Right cardiac atrium (tissue), 5 donors: ENCODE data around the gene C4orf46. TPM values are rescaled to one million over a fixed set of nuclear protein-coding genes. Genes with fewer than 3 reads are reported as not detected.
"Not testable (repeated sequence)": the region's sequence is repeated elsewhere in the genome, so short reads cannot be mapped to it uniquely, and the experiment has no call there.

Source experiments
- ATAC-seq, 2 donors: fragments of 200-7000 bp; cut with Tn5 transposase; one replicate each; pipeline versions ENCODE4 v1.8.0 to v1.9.1; 2020; ENCODE audit warnings: moderate library complexity in 2 of 2, mild to moderate bottlenecking in 1 of 2
- DNase-seq, 3 donors: peaks; one replicate each; pipeline ENCODE4 v3.0.0-alpha.2; 2020
- H3K27ac ChIP-seq: one replicate; pipeline ENCODE4 v1.5.1; 2013; ENCODE audit warnings: mild to moderate bottlenecking, low read length, control low read depth, moderate library complexity
- H3K27me3 ChIP-seq: one replicate; pipeline ENCODE4 v1.6.1; 2013; ENCODE audit not compliant: control insufficient read depth, insufficient read depth
- H3K4me1 ChIP-seq: one replicate; pipeline ENCODE4 v1.6.1; 2013; ENCODE audit warnings: low read length; ENCODE audit not compliant: control insufficient read depth, insufficient read depth
- H3K4me3 ChIP-seq: one replicate; pipeline ENCODE4 v1.5.1; 2013; ENCODE audit warnings: low read length, control low read depth
- H3K9me3 ChIP-seq: one replicate; pipeline ENCODE4 v1.6.1; 2013; ENCODE audit warnings: low read length; ENCODE audit not compliant: control insufficient read depth
- WGBS: extraction: QIAGEN DNeasy Blood & Tissue Kit; methylation state at CpG from one replicate; pipeline ENCODE4 v1.1.7; 2013; 5-methylcytosine and 5-hydroxymethylcytosine counted together
- intact Hi-C, 4 donors: fragments of 100-400 bp; cut with DNase I; formaldehyde crosslinking; loops; one replicate each; pipeline versions ENCODE4 v1.11.0 to v1.14.0; 2022 to 2023
- long read RNA-seq, 4 donors: library from polyadenylated mRNA; unstranded; transcript quantifications; one replicate each; pipeline ENCODE4 v2.0.0, GENCODE V29; 2020 to 2021
- polyA plus RNA-seq: library from polyadenylated mRNA; stranded (reverse); fragments of 200-250 nt; gene quantifications from one replicate; pipeline ENCODE4 v1.2.3, GENCODE V29; 2013
- total RNA-seq, 4 donors: library from RNA; stranded (reverse); fragmentation: NEBNext Ultra II Directional; extraction: Animal tissue kit (Norgen Biotek cat#: 25700); gene quantifications; one replicate each; pipeline ENCODE4 v1.2.1, GENCODE V29; 2021
- donor health status: healthy with polysubstance abuse.
- donor health status: DM: no; HTN: yes; CAD: no.
- donor health status: DM: no; HTN: no; CAD: no.
- donor health status: DM: no; HTN: yes; CAD: no; lungs with severe emphysema.
- donor health status: DM: yes; HTN: yes; CAD: no.

The C4orf46 gene
- total RNA-seq (1 to 10 TPM; 2.6 to 4.2 (median 3.8) TPM), polyA plus RNA-seq (3.3 TPM)
- long read RNA-seq, donor 1, transcript C4orf46-201 (2 exons, 3,521 nt), result major isoform, 9 of 12 reads
- long read RNA-seq, donor 1, partial matches to known transcripts, result 0 of 12 reads
- long read RNA-seq, donor 1, other reads (novel, unspliced or antisense), result 0 of 12 reads
- long read RNA-seq, donor 2, partial matches to known transcripts, result 0 of 1 reads
- long read RNA-seq, donor 2, other reads (novel, unspliced or antisense), result 0 of 1 reads
- long read RNA-seq, donor 3, transcript C4orf46-201 (2 exons, 3,521 nt), result major isoform, 19 of 25 reads
- long read RNA-seq, donor 3, partial matches to known transcripts, result 0 of 25 reads
- long read RNA-seq, donor 3, other reads (novel, unspliced or antisense), result 4 of 25 reads
- long read RNA-seq, donor 4, partial matches to known transcripts, result 0 of 4 reads
- long read RNA-seq, donor 4, other reads (novel, unspliced or antisense), result 1 of 4 reads

DNA sequence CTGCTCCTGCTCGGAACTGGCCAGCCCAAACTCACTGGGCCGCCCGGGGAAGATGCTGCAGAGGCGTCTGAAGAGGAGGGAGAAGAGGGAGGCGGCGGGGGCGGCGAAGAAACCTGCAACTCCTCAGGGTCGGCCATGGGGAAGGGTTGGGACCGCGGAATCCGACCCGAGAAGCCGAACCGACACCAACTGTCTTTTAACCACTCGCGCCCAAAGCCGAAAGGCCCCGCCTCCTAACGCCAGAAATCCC lies at the start of gene C4orf46:
TSS of gene C4orf46 (minus strand) at position 223 of the 250 bp plus-strand sequence. CDS start at position 137, 86 bp downstream.
- H3K27me3 ChIP-seq, result no peaks in the 10 kb centered on the region
- H3K27ac ChIP-seq, result peak within 1 kb of the TSS; percentile 99
- WGBS, result under 1% methylated on average over 20 of the region's 20 CpGs
- H3K4me3 ChIP-seq, result peak within 1 kb of the TSS; percentile 85
- intact Hi-C loops, result no loop called here
- H3K9me3 ChIP-seq, result no peaks in the 10 kb centered on the region
- peaks cover 6% of the 10 kb centered on the region for H3K4me1 ChIP-seq
- DNase-seq (no peak), ATAC-seq (no peak)

DNA sequence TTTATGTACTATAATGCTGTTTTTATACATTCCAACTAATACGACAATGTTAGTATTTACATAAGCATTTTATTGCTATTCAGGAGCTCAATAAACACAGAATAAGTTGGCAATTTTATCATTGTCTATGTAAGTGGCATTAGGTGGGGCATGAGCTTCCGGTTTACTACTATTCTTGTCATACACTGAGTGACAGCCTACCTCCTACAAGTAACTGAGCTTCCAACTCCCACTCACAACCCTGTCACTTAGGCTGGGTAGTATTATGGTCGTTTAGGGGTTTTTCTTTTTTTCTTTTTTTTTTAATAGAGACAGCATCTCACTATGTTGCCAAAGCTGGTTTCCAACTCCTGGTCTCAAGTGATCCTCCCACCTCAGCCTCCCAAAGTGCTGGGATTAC lies 44.1 kb upstream of the C4orf46 start:
- H3K4me1 ChIP-seq, result no peaks in the 10 kb centered on the region
- no peak overlapping the region for H3K4me3 ChIP-seq
- DNase-seq (no peak), ATAC-seq (no peak)
- H3K9me3 ChIP-seq, result no peaks in the 10 kb centered on the region
- WGBS, result 57% methylated on average over 3 of the region's 3 CpGs
- H3K27me3 ChIP-seq, result no peaks in the 10 kb centered on the region
- no peak overlapping the region for H3K27ac ChIP-seq
- intact Hi-C loops, result no loop called here

- no peak for DNase-seq
- no peaks in the 10 kb centered on the region for H3K9me3 ChIP-seq
- intact Hi-C loops, result no loop called here
- 82% methylated on average over 4 of the region's 4 CpGs for WGBS
- no peaks in the 10 kb centered on the region for H3K4me1 ChIP-seq
- no peaks in the 10 kb centered on the region for H3K27me3 ChIP-seq
- H3K4me3 ChIP-seq, result no peak overlapping the region
- no peak overlapping the region for H3K27ac ChIP-seq
- ATAC-seq, result no peak
Measured at GRCh38 chr4:158714937-158715336, 43.2 kb upstream of the C4orf46 start.

DNA sequence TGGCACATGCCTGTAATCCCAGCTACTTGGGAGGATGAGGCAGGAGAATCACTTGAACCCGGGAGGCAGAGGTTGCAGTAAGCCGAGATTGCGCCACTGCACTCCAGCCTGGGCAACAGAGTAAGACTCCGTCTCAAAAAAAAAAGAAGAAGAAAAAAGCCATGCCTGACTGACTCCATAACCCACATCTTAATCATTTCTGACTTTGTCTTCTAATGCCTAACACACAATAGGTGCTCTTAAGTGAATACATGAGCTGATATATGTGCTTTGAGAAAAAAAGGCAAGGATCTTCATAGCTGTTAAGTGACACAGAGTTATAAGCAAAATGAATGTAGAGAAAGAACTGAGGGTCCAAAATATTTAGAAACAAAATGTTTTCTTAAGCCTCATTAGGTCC lies 40.9 kb upstream of the C4orf46 start:
- H3K27me3 ChIP-seq, DNase-seq, H3K9me3 ChIP-seq, H3K27ac ChIP-seq, H3K4me3 ChIP-seq, H3K4me1 ChIP-seq, ATAC-seq, intact Hi-C loops: not testable (repeated sequence)
- WGBS, result 97% methylated on average over 4 of the region's 4 CpGs

- ATAC-seq, result no peak
- intact Hi-C loops, result no loop called here
- WGBS, result 51% methylated on average over 1 of the region's 1 CpG
Measured at GRCh38 chr4:158710814-158711213, 39.1 kb upstream of the C4orf46 start.

DNA sequence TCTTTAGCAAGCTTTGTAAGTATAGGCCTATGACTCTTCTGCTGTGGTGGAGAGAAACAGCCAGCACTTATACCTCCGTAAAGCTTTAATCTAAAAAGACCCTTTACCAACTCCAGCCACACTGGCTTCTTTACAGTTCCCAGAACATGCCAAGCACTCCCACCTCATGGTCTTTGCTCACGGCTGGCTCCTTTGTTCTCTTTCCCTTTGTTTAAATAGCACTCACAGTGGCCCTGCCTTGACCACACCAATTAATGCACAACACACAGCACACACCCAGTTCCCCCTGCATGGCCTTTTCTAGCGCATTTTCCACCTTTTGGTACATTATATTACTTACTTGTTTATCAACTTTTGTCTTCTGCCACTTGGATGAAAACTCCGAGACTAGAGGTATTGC lies 32.6 kb upstream of the C4orf46 start:
- no peaks in the 10 kb centered on the region for H3K27me3 ChIP-seq
- H3K9me3 ChIP-seq, result no peaks in the 10 kb centered on the region
- H3K27ac ChIP-seq, result no peak overlapping the region
- intact Hi-C loops, result no loop called here
- ATAC-seq, result no peak
- 92% methylated on average over 4 of the region's 4 CpGs for WGBS
- H3K4me1 ChIP-seq, result peaks cover 1% of the 10 kb centered on the region
- DNase-seq, result no peak
- H3K4me3 ChIP-seq, result no peak overlapping the region

More at GRCh38 chr4:158710814-158711213, 39.1 kb upstream of the C4orf46 start:
- Histone ChIP-seq H3K27me3 (no peaks in the 10 kb centered on the region), H3K4me3 (no peak overlapping the region), H3K9me3 (no peaks in the 10 kb centered on the region), H3K27ac (no peak overlapping the region), H3K4me1 (no peaks in the 10 kb centered on the region)
- no peak for DNase-seq

DNA sequence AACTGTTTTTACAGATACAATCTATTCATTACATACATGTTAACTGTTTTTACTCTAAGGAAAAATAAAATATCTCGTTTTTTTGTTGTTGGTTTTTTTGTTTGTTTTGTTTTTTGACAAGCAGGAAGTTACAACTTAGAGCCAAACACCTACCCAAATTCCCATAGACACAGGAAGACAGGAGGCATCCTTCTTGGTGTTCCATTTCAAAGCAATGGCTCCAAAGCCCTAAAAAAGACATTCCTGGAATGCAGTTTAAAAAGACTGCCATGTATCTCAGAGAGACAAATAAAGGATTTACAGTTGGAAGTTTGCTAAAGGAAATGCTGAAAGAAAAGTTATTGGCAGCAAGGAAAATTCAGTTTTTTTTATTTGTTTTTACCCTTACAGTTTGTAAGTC lies 17.1 kb upstream of the C4orf46 start:
- ATAC-seq, result no peak
- H3K4me1 ChIP-seq, result no peaks in the 10 kb centered on the region
- 71% methylated on average over 1 of the region's 1 CpG for WGBS
- intact Hi-C loops, result no loop called here
- H3K27ac ChIP-seq, result no peak overlapping the region
- H3K27me3 ChIP-seq, result no peaks in the 10 kb centered on the region
- no peaks in the 10 kb centered on the region for H3K9me3 ChIP-seq
- no peak overlapping the region for H3K4me3 ChIP-seq
- no peak for DNase-seq

DNA sequence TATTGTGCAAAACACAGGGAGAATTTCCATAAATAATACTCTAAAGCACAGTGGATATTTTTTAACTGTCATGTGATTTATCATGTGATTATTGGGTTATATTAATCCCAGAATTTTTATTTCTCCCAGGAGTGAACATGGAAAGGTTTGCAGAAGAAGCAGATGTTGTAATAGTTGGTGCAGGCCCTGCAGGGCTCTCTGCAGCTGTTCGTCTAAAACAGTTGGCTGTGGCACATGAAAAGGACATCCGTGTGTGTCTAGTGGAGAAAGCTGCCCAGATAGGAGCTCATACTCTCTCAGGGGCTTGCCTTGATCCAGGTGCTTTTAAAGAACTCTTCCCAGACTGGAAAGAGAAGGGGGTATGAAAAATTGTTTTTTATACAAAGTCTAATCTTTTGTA lies 10.4 kb upstream of the C4orf46 start:
- WGBS, result 49% methylated on average over 2 of the region's 2 CpGs
- H3K9me3 ChIP-seq, result no peaks in the 10 kb centered on the region
- ATAC-seq, result no peak
- H3K4me3 ChIP-seq, result no peak overlapping the region
- H3K27ac ChIP-seq, result no peak overlapping the region
- no peak for DNase-seq
- H3K4me1 ChIP-seq, result no peaks in the 10 kb centered on the region
- no peaks in the 10 kb centered on the region for H3K27me3 ChIP-seq
- intact Hi-C loops, result no loop called here

GRCh38 chr4:158681629-158682028 lies 9.9 kb upstream of the C4orf46 start:
- Histone ChIP-seq H3K27me3 (no peaks in the 10 kb centered on the region), H3K9me3 (no peaks in the 10 kb centered on the region), H3K4me3 (no peak overlapping the region), H3K27ac (no peak overlapping the region), H3K4me1 (peaks cover under 1% of the 10 kb centered on the region)
- ATAC-seq (no peak), DNase-seq (no peak)
- intact Hi-C loops, result no loop called here
- 94% methylated on average over 1 of the region's 1 CpG for WGBS

GRCh38 chr4:158678767-158679166 lies 7.1 kb upstream of the C4orf46 start:
- intact Hi-C loops, result no loop called here
- ATAC-seq, result no peak
- WGBS, result 98% methylated on average over 2 of the region's 2 CpGs

DNA sequence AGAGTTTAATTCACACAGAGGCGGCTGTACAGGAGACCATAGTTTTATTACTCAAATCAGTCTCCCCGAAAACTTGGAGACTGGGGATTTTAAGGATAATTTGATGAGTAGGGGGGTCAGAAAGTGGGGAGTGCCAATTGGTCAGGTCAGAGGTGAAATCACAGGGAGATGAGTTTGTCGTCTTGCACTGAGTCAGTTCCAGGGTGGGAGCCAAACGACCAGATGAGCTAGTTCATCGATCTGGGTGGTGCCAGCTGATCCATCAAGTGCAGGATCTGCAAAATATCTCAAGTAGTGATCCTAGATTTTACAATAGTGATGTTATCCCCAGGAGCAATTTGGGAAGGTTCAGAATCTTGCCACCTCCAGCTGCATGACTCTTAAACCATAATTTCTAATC lies 4.4 kb upstream of the C4orf46 start:
- Histone ChIP-seq H3K27ac (no peak overlapping the region), H3K27me3 (no peaks in the 10 kb centered on the region), H3K4me3 (no peak overlapping the region), H3K4me1 (peaks cover 7% of the 10 kb centered on the region), H3K9me3 (no peaks in the 10 kb centered on the region)
- intact Hi-C loops, result no loop called here
- no peak for DNase-seq
- ATAC-seq, result no peak
- 77% methylated on average over 5 of the region's 5 CpGs for WGBS

More at GRCh38 chr4:158678767-158679166, 7.1 kb upstream of the C4orf46 start:
- H3K27ac ChIP-seq, result no peak overlapping the region
- DNase-seq, result no peak
- H3K27me3 ChIP-seq, result no peaks in the 10 kb centered on the region
- no peaks in the 10 kb centered on the region for H3K9me3 ChIP-seq
- H3K4me3 ChIP-seq, result no peak overlapping the region
- peaks cover 7% of the 10 kb centered on the region for H3K4me1 ChIP-seq

DNA sequence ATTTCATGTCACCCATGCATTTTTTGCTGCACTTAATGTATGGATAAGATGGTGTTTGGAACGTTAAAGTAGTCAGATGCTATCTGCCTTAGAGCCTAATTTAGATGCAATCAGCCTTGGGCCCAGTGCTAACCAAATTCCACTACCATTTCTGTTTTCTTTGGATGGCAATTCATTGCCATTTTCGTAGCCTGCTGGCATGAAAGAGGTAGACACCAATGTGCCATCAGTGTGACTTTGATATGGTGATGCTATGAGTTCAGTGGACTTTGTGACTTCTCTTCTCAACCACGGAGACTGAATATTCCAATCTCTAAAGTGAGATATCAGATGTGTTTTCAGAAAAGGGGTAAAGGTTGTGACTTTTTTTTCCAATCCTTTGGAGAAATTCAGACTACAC lies 1.9 kb upstream of the C4orf46 start:
- no peak overlapping the region for H3K4me3 ChIP-seq

More for the DNA sequence above, 1.9 kb upstream of the C4orf46 start:
- Histone ChIP-seq H3K27me3 (no peaks in the 10 kb centered on the region), H3K27ac (no peak overlapping the region), H3K4me1 (peaks cover 7% of the 10 kb centered on the region), H3K9me3 (no peaks in the 10 kb centered on the region)
- WGBS, result 69% methylated on average over 3 of the region's 3 CpGs
- DNase-seq, result no peak
- intact Hi-C loops, result no loop called here
- ATAC-seq, result no peak
